ENCODE measurements around the gene PTGER2.

The PTGER2 gene

DNA sequence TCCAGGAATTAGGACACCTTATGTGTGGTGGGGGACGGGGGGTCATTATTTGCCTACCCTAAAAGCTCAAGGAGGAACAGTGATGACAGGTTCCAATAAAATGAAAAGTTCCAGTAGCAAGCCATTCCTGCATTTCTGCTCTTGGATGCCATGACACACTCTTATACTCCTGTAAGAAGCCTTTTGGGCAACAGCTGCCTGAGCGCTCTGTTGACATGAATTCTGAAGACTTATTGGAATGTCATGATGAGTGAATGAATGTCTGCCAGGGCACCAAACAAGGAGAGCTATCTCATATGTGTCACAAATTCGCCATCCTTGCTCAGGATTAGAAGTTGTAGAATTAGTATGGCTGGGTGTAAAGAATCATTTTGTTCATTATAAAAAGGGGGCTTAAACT, 36.3 kb downstream of the PTGER2 start:
- TF ChIP-seq, protein P1, sequence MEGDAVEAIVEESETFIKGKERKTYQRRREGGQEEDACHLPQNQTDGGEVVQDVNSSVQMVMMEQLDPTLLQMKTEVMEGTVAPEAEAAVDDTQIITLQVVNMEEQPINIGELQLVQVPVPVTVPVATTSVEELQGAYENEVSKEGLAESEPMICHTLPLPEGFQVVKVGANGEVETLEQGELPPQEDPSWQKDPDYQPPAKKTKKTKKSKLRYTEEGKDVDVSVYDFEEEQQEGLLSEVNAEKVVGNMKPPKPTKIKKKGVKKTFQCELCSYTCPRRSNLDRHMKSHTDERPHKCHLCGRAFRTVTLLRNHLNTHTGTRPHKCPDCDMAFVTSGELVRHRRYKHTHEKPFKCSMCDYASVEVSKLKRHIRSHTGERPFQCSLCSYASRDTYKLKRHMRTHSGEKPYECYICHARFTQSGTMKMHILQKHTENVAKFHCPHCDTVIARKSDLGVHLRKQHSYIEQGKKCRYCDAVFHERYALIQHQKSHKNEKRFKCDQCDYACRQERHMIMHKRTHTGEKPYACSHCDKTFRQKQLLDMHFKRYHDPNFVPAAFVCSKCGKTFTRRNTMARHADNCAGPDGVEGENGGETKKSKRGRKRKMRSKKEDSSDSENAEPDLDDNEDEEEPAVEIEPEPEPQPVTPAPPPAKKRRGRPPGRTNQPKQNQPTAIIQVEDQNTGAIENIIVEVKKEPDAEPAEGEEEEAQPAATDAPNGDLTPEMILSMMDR (IDR thresholded peaks at IDR 0.05; ENCODE audit: low read depth, low read length), result no peak
- no peak for DNase-seq (ENCODE audit: low read depth, low spot score)
- in situ Hi-C loops (cut with HindIII; ENCODE audit: low sequenced_read_pairs), result no loop called here
- no peak overlapping the region for H3K4me3 ChIP-seq (ENCODE audit: low read depth, low read length)

DNA sequence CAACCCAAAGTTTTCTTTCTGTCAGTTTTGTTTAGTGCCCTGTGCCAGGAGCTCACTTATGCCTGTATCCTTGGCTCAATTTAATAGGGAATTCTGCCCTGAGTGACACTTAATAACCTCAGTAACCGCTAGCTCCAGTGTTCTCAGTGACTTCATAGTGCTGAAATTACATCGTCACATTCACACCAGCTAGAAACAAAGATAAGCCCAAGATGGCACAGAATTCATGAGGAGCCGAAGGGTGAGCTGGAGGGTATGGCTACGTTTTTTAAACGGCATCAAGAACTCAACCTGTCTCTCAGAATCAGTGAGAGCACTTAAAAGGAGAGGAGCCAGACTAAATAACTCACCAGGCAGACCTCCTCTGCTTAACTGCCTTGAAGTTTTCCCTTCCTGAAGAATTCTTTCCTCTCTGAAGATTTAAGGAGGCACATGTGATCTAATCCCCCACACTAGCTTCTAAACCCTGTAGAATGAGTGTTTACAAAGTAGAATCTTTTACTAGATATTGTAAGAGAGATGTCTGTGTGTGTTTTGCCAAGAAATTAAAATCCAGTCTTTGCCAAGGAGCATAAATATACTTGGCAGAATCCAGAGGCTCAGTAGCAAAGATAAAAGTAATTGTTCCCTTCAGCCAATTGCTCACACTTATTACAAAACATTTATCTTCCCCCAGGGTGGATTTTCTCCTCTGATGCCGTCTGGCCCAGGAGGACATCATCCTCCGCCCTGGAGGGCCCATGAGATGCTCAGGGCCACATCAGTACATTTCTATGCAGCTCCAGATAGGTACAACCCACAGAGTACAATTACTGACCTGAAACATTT, 37.3 kb downstream of the PTGER2 start:
- H3K4me3 ChIP-seq (ENCODE audit: low read depth, low read length), result no peak overlapping the region
- DNase-seq (ENCODE audit: low read depth, low spot score), result peak; percentile 60
- in situ Hi-C loops (cut with HindIII; ENCODE audit: low sequenced_read_pairs), result no loop called here
- TF ChIP-seq, protein P1 (IDR thresholded peaks at IDR 0.05; ENCODE audit: low read depth, low read length), result no peak

DNA sequence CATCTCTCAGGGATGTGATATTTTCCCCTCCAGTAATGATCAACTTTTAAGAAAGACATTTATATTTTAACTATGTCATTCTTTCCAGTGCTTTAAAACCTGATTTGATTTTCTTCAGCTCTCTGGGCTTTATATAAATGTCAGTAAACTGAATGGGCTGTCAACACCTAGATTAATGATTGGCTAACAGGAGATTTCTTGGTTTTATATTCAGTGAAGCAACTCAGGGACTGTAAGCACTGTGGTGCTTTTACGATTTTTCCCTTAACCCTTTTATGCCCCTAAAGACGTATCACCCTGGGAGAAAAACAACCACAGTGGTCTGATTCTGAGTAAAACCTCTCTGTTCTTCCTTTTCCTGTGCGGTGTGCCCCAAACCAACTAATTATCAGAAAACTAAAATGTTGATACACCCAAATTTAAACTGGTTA, 38.0 kb downstream of the PTGER2 start:
- no peak overlapping the region for H3K4me3 ChIP-seq (ENCODE audit: low read depth, low read length)
- in situ Hi-C loops (cut with HindIII; ENCODE audit: low sequenced_read_pairs), result no loop called here
- TF ChIP-seq, protein P1 (IDR thresholded peaks at IDR 0.05; ENCODE audit: low read depth, low read length), result no peak
- no peak for DNase-seq (ENCODE audit: low read depth, low spot score)

DNA sequence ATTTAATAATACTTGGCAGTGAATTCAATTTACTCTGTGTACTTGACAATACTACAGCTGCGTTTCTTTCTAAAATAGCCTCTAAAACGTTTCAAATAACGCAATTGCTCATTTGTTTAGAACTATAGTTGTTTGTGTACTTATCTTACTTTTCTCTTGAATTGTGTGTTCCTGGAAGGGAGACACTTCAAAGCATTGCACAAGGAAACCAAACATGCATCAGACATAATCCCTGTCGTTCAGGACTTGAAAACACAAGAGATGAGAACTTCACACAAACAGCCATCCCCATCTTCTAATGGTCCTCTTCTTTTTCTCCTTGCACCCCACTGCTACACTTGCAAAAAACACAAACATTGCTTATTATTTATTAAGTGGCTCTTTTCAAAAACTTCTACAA, 38.5 kb downstream of the PTGER2 start:
- TF ChIP-seq, protein P1 (IDR thresholded peaks at IDR 0.05; ENCODE audit: low read depth, low read length), result no peak
- in situ Hi-C loops (cut with HindIII; ENCODE audit: low sequenced_read_pairs), result no loop called here
- H3K4me3 ChIP-seq (ENCODE audit: low read depth, low read length), result no peak overlapping the region
- no peak for DNase-seq (ENCODE audit: low read depth, low spot score)

DNA sequence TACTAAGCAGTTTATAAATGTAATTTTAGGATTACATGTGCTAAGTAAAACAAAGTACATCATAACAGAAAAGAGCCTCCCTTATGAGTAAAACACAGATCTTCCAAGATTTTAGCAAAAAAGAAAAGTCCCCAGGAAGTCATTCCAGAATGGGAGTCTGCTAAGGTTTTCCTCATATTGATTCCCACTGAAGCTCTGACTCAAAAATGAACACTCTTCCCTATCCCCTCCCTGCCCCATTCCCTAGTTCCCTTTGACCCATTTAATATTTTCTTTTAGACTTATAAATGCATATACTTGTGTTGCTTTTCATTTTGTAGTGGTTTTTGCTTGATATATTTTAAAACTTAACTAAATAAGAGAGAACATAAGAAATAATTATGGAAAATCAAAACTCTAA, 40.1 kb downstream of the PTGER2 start:
- in situ Hi-C loops (cut with HindIII; ENCODE audit: low sequenced_read_pairs), result no loop called here
- DNase-seq (ENCODE audit: low read depth, low spot score), result no peak
- TF ChIP-seq, protein P1 (IDR thresholded peaks at IDR 0.05; ENCODE audit: low read depth, low read length), result no peak
- H3K4me3 ChIP-seq (ENCODE audit: low read depth, low read length), result no peak overlapping the region

DNA sequence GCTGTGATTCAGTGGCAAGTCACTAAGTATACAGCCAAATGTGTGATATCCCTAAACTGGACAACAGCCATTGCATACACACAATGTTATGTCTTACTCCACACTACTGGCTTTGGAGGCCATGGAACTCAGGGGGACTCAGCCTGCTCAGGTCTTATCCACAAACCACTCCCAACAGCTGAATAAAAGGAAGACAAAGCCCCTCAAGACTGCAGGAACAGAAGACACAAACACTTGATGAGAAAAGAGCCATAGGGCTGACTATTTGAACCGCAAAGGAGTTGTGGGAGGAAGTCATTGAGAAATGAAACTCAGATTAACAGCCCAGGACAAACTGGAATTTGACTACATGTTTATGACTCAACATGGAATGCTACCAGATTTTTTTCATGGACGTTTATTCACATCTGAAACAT, 40.9 kb downstream of the PTGER2 start:
- in situ Hi-C loops (cut with HindIII; ENCODE audit: low sequenced_read_pairs), result no loop called here
- peak; percentile 94 for DNase-seq (ENCODE audit: low read depth, low spot score)
- H3K4me3 ChIP-seq (ENCODE audit: low read depth, low read length), result no peak overlapping the region
- TF ChIP-seq, protein P1 (IDR thresholded peaks at IDR 0.05; ENCODE audit: low read depth, low read length), result no peak
